Right lobe of liver (tissue), 6 donors: ENCODE data around the gene MREG. TPM values are rescaled to one million over a fixed set of nuclear protein-coding genes. Genes with fewer than 3 reads are reported as not detected.

Experiments
- ATAC-seq, 4 donors: fragments of 200-7000 bp; cut with Tn5 transposase; one replicate each; pipeline ENCODE4 v1.9.1; 2020; ENCODE audit warnings: mild to moderate bottlenecking in 4 of 4, moderate library complexity in 4 of 4
- DNase-seq, 3 donors: peaks; one replicate each; pipeline ENCODE4 v3.0.0-alpha.2; 2020
- H3K27ac ChIP-seq, 3 donors: fragments of 200-600 bp; one replicate each; pipeline ENCODE4 v1.8.0; 2022
- H3K27me3 ChIP-seq, 2 donors: fragments of 200-600 bp; one replicate each; pipeline ENCODE4 v1.8.0; 2022
- H3K36me3 ChIP-seq, 4 donors: fragments of 200-600 bp; sonication (generic) in 1 of 4; one replicate each; pipeline versions ENCODE4 v1.5.1 to v1.8.0; 2017 to 2022; ENCODE audit warnings: control low read depth in 1 of 4
- H3K4me1 ChIP-seq, 4 donors: fragments of 200-600 bp; sonication (generic) in 1 of 4; one replicate each; pipeline versions ENCODE4 v1.5.1 to v1.8.0; 2017 to 2022; ENCODE audit warnings: control low read depth in 1 of 4
- H3K4me3 ChIP-seq, 3 donors: fragments of 200-600 bp; one replicate each; pipeline ENCODE4 v1.8.0; 2022
- H3K9me3 ChIP-seq, 4 donors: fragments of 200-600 bp; sonication (generic) in 1 of 4; one replicate each; pipeline versions ENCODE4 v1.5.1 to v1.8.0; 2017 to 2022; ENCODE audit warnings: control low read depth in 1 of 4
- CTCF ChIP-seq, 4 donors: fragments of 200-600 bp in 3 of 4; fragments of 450-650 bp in 1 of 4; IDR thresholded peaks; one replicate each; pipeline versions ENCODE4 v1.5.1 to v1.8.0; 2016 to 2022; ENCODE audit warnings: antibody characterized with exemption in 4 of 4, mild to moderate bottlenecking in 2 of 4
- POLR2A ChIP-seq: fragments of 450-650 bp; IDR thresholded peaks from one replicate; pipeline ENCODE4 v1.6.1; 2017; ENCODE audit warnings: antibody characterized with exemption, mild to moderate bottlenecking
- WGBS: methylation state at CpG from one replicate; pipeline ENCODE4 v1.1.6; 2018; ENCODE audit warnings: low coverage, low lambda C conversion rate; ENCODE audit not compliant: insufficient coverage; ENCODE audit errors: missing lambda C conversion rate; 5-methylcytosine and 5-hydroxymethylcytosine counted together
- intact Hi-C, 2 donors: fragments of 100-400 bp; cut with DNase I; formaldehyde crosslinking; loops; one replicate each; pipeline versions ENCODE4 v1.11.2 to v1.14.1; 2022
- total RNA-seq, 6 experiments: library from RNA; depleted of rRNA in 2 of 6; stranded (reverse); fragments of >200 nt in 2 of 6; fragmentation: NEBNext Ultra II Directional in 3 of 6; extraction: Animal tissue kit (Norgen Biotek cat#: 25700) in 3 of 6; gene quantifications; one replicate each; pipeline versions ENCODE4 v1.1.0 to v1.2.4, GENCODE V29; 2016 to 2023
- donor health status: DM: no; HTN: yes; CAD: no.
- donor health status: DM: no; HTN: no; CAD: no.
- donor health status: DM: no; HTN: no; CAD: no.
- donor health status: DM: no; HTN: yes; CAD: no.
- donor health status: DM: no; HTN: yes; CAD: no.

MREG gene
- total RNA-seq, 6 experiments from 2014 or later, result 2.0 to 9.6 (median 5.0) TPM

GRCh38 chr2:216047397-216047796, 34.0 kb upstream of the MREG start:
- Histone ChIP-seq H3K36me3 (peaks cover 0 to 91% (median 34%) of the 10 kb centered on the region in 4 donors), H3K4me1 (no peaks in the 10 kb centered on the region), H3K27ac (no peak overlapping the region), H3K9me3 (no peaks in the 10 kb centered on the region), H3K4me3 (no peak overlapping the region), H3K27me3 (no peaks in the 10 kb centered on the region)
- DNase-seq, result no peak
- TF ChIP-seq CTCF (IDR thresholded peaks at IDR 0.05) (no peak), POLR2A (no peak)
- no peak for ATAC-seq
- 92% methylated on average over 2 of the region's 2 CpGs for WGBS
- intact Hi-C loops, result no loop called here

- no peaks in the 10 kb centered on the region for H3K9me3 ChIP-seq
- no peak overlapping the region for H3K27ac ChIP-seq
- no peaks in the 10 kb centered on the region for H3K4me1 ChIP-seq
- 50% methylated on average over 4 of the region's 5 CpGs for WGBS
- no peak for TF ChIP-seq POLR2A
- TF ChIP-seq CTCF (IDR thresholded peaks at IDR 0.05), result no peak
- DNase-seq (no peak), ATAC-seq (no peak)
- no peak overlapping the region for H3K4me3 ChIP-seq
- intact Hi-C loops, result no loop called here
- no peaks in the 10 kb centered on the region for H3K27me3 ChIP-seq
- peaks cover 0 to 97% (median 38%) of the 10 kb centered on the region in 4 donors for H3K36me3 ChIP-seq
These were observed 31.6 kb upstream of the MREG start for GRCh38 chr2:216044883-216045486.

- peaks cover 0 to 97% (median 40%) of the 10 kb centered on the region in 4 donors for H3K36me3 ChIP-seq
- no peaks in the 10 kb centered on the region for H3K4me1 ChIP-seq
- no peak overlapping the region for H3K4me3 ChIP-seq
- DNase-seq (no peak), ATAC-seq (no peak)
- WGBS, result 70% methylated on average over 2 of the region's 5 CpGs
- H3K27ac ChIP-seq, result no peak overlapping the region
- no peaks in the 10 kb centered on the region for H3K9me3 ChIP-seq
- TF ChIP-seq CTCF (IDR thresholded peaks at IDR 0.05) (no peak), POLR2A (no peak)
- intact Hi-C loops, result no loop called here
- H3K27me3 ChIP-seq, result no peaks in the 10 kb centered on the region
These were observed 30.6 kb upstream of the MREG start for GRCh38 chr2:216043949-216044348.

GRCh38 chr2:216041438-216041837, 28.1 kb upstream of the MREG start:
- Histone ChIP-seq H3K4me1 (no peaks in the 10 kb centered on the region), H3K27me3 (no peaks in the 10 kb centered on the region), H3K9me3 (no peaks in the 10 kb centered on the region), H3K4me3 (no peak overlapping the region), H3K27ac (no peak overlapping the region), H3K36me3 (peaks cover 0 to 97% (median 36%) of the 10 kb centered on the region in 4 donors)
- TF ChIP-seq POLR2A (no peak), CTCF (IDR thresholded peaks at IDR 0.05) (no peak)
- ATAC-seq (peak; percentile 25 to 74 (median 38)), DNase-seq (no peak)
- intact Hi-C loops, result no loop called here
- 34% methylated on average over 2 of the region's 2 CpGs for WGBS

- TF ChIP-seq POLR2A, result no peak
- no peak for TF ChIP-seq CTCF (IDR thresholded peaks at IDR 0.05)
- intact Hi-C loops, result no loop called here
- no peaks in the 10 kb centered on the region for H3K4me1 ChIP-seq
- H3K4me3 ChIP-seq, result no peak overlapping the region
- no peak for DNase-seq
- H3K36me3 ChIP-seq, result peaks cover 0 to 97% (median 38%) of the 10 kb centered on the region in 4 donors
- H3K9me3 ChIP-seq, result no peaks in the 10 kb centered on the region
- no peaks in the 10 kb centered on the region for H3K27me3 ChIP-seq
- H3K27ac ChIP-seq, result no peak overlapping the region
- WGBS, result 91% methylated on average over 3 of the region's 3 CpGs
- ATAC-seq, result no peak
These were observed 26.6 kb upstream of the MREG start for GRCh38 chr2:216039918-216040317.
